Sigmoid colon (tissue), 7 donors: ENCODE measurements around the gene CIZ1. TPM values are rescaled to one million over a fixed set of nuclear protein-coding genes. Genes with fewer than 3 reads are reported as not detected.

Experiments
- DNase-seq: peaks from one replicate; pipeline ENCODE4 v3.0.0-alpha.2; 2019
- H3K27ac ChIP-seq, 4 donors: fragments of 200-600 bp; sonication (generic); one replicate each; pipeline ENCODE4 v1.5.1; 2016 to 2019; ENCODE audit warnings: mild to moderate bottlenecking in 1 of 4
- H3K27me3 ChIP-seq, 3 donors: fragments of 200-600 bp; sonication (generic); one replicate each; pipeline ENCODE4 v1.5.1; 2019; ENCODE audit warnings: mild to moderate bottlenecking in 1 of 3
- H3K36me3 ChIP-seq, 4 donors: fragments of 200-600 bp; sonication (generic); one replicate each; pipeline ENCODE4 v1.5.1; 2016 to 2019
- H3K4me1 ChIP-seq, 4 donors: fragments of 200-600 bp; sonication (generic); one replicate each; pipeline ENCODE4 v1.5.1; 2017 to 2019
- H3K4me3 ChIP-seq, 4 donors: fragments of 200-600 bp; sonication (generic); one replicate each; pipeline ENCODE4 v1.5.1; 2017 to 2019; ENCODE audit warnings: mild to moderate bottlenecking in 2 of 4, moderate library complexity in 1 of 4
- H3K9me3 ChIP-seq, 4 donors: fragments of 200-600 bp in 3 of 4; sonication (generic) in 3 of 4; one replicate each; pipeline versions ENCODE4 v1.5.1 to v1.6.1; 2013 to 2019
- CTCF ChIP-seq, 4 experiments: fragments of 450-650 bp in 3 of 4; fragments of 200-600 bp in 1 of 4; IDR thresholded peaks; one replicate each; pipeline ENCODE4 v1.5.1; 2016 to 2019; ENCODE audit warnings: antibody characterized with exemption in 4 of 4, mild to moderate bottlenecking in 3 of 4, moderate library complexity in 2 of 4
- EP300 ChIP-seq, 4 donors: sonication (generic); formaldehyde crosslinking; IDR thresholded peaks; one replicate each; pipeline ENCODE4 v1.6.1; 2017; ENCODE audit warnings: antibody characterized with exemption in 4 of 4
- POLR2A ChIP-seq, 2 donors: fragments of 450-650 bp; IDR thresholded peaks; one replicate each; pipeline ENCODE4 v1.6.1; 2016; ENCODE audit warnings: antibody characterized with exemption in 2 of 2, mild to moderate bottlenecking in 2 of 2, moderate library complexity in 2 of 2
- POLR2AphosphoS5 ChIP-seq, 4 donors: sonication (generic); formaldehyde crosslinking; IDR thresholded peaks; one replicate each; pipeline ENCODE4 v1.6.1; 2017; ENCODE audit warnings: antibody characterized with exemption in 4 of 4
- WGBS, 2 donors: extraction: QIAGEN DNeasy Blood & Tissue Kit; methylation state at CpG; one replicate each; pipeline ENCODE4 v1.1.7; 2013; 5-methylcytosine and 5-hydroxymethylcytosine counted together
- intact Hi-C: fragments of 100-400 bp; cut with DNase I; formaldehyde crosslinking; loops from one replicate; pipeline ENCODE4 v1.15.1; 2023
- polyA plus RNA-seq, 3 donors: library from polyadenylated mRNA; stranded (reverse); fragments of 200-250 nt; gene quantifications; one replicate each; pipeline ENCODE4 v1.2.3, GENCODE V29; 2013
- total RNA-seq, 4 donors: library from RNA; depleted of rRNA; stranded (reverse); fragments of >200 nt; gene quantifications; one replicate each; pipeline ENCODE4 v1.1.0, GENCODE V29; 2016
- donor health status: healthy with polysubstance abuse.
- donor health status: Bipolar disorder and iron deficiency.
- donor health status: healthy.

The CIZ1 gene
- total and polyA plus RNA-seq, 7 donors, result 25.7 to 116 (median 60.2) TPM

DNA sequence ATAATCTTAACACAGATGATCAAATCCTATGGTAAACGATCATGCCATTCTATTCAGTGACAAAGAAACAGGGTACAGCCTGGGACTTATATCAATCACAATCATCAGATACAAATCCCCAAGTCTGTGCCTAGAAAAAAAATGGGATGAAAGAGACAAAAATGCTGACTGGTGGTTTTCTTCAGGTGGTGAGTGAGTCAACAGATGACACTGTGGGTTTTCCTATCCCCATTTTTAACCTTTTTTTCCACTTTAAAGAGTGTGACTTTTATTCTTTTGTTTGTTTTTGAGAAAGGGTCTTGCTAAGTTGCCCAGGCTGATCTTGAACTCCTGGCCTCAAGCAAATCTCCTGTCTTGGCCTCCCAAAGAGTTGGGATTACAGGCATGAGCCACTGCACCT lies 3.2 kb downstream of the CIZ1 start:
- no peak for DNase-seq
- H3K27me3 ChIP-seq, result no peaks in the 10 kb centered on the region
- no peak overlapping the region for H3K4me3 ChIP-seq
- no peak for TF ChIP-seq POLR2A (IDR thresholded peaks at IDR 0.05)
- no peak for TF ChIP-seq CTCF (IDR thresholded peaks at IDR 0.05)
- no peak for TF ChIP-seq EP300 (IDR thresholded peaks at IDR 0.05)
- no peak for TF ChIP-seq POLR2AphosphoS5 (IDR thresholded peaks at IDR 0.05)
- no peaks in the 10 kb centered on the region for H3K9me3 ChIP-seq
- 65 to 76% methylated on average over 1 of the region's 1 CpG for WGBS, 2 donors
- peaks cover 0 to 67% (median 25%) of the 10 kb centered on the region in 4 donors for H3K36me3 ChIP-seq
- intact Hi-C loops, result no loop called here
- no peak overlapping the region for H3K27ac ChIP-seq
- peaks cover 0 to 34% (median 20%) of the 10 kb centered on the region in 4 donors for H3K4me1 ChIP-seq

- no peak for TF ChIP-seq EP300 (IDR thresholded peaks at IDR 0.05)
- no peak for TF ChIP-seq CTCF (IDR thresholded peaks at IDR 0.05)
- no peak for TF ChIP-seq POLR2AphosphoS5 (IDR thresholded peaks at IDR 0.05)
- TF ChIP-seq POLR2A (IDR thresholded peaks at IDR 0.05), result no peak
- H3K36me3 ChIP-seq, result peaks cover 0 to 75% (median 29%) of the 10 kb centered on the region in 4 donors
- no peak overlapping the region for H3K27ac ChIP-seq
- no peaks in the 10 kb centered on the region for H3K9me3 ChIP-seq
- 96 to 98% methylated on average over 2 of the region's 2 CpGs for WGBS, 2 donors
- no peaks in the 10 kb centered on the region for H3K27me3 ChIP-seq
- no peak overlapping the region for H3K4me3 ChIP-seq
- H3K4me1 ChIP-seq, result peaks cover 0 to 25% (median 14%) of the 10 kb centered on the region in 4 donors
- intact Hi-C loops, result no loop called here
- no peak for DNase-seq
These were observed 4.0 kb downstream of the CIZ1 start for GRCh38 chr9:128187361-128187760.

GRCh38 chr9:128185979-128186965 lies 5.1 kb downstream of the CIZ1 start:
- 97% methylated on average over 11 of the region's 11 CpGs for WGBS, 2 donors

GRCh38 chr9:128182893-128183588 lies 8.3 kb downstream of the CIZ1 start:
- Histone ChIP-seq H3K4me3 (no peak overlapping the region), H3K27ac (no peak overlapping the region), H3K4me1 (peaks cover 0 to 3% (median under 1%) of the 10 kb centered on the region in 4 donors), H3K36me3 (peaks cover 26 to 89% (median 50%) of the 10 kb centered on the region in 4 donors), H3K27me3 (no peaks in the 10 kb centered on the region), H3K9me3 (no peaks in the 10 kb centered on the region)
- no peak for DNase-seq
- intact Hi-C loops, result no loop called here
- TF ChIP-seq EP300 (IDR thresholded peaks at IDR 0.05) (no peak), POLR2AphosphoS5 (IDR thresholded peaks at IDR 0.05) (no peak), POLR2A (IDR thresholded peaks at IDR 0.05) (no peak), CTCF (IDR thresholded peaks at IDR 0.05) (no peak)
- WGBS, 2 donors, result 92 to 95% methylated on average over 12 of the region's 12 CpGs

More at GRCh38 chr9:128185979-128186965, 5.1 kb downstream of the CIZ1 start:
- Histone ChIP-seq H3K27me3 (no peaks in the 10 kb centered on the region), H3K9me3 (no peaks in the 10 kb centered on the region), H3K4me3 (no peak overlapping the region), H3K27ac (no peak overlapping the region), H3K36me3 (peaks cover 0 to 78% (median 30%) of the 10 kb centered on the region in 4 donors), H3K4me1 (peaks cover 0 to 17% (median 13%) of the 10 kb centered on the region in 4 donors)
- intact Hi-C loops, result no loop called here
- DNase-seq, result no peak
- TF ChIP-seq CTCF (IDR thresholded peaks at IDR 0.05) (no peak), EP300 (IDR thresholded peaks at IDR 0.05) (no peak), POLR2A (IDR thresholded peaks at IDR 0.05) (no peak), POLR2AphosphoS5 (IDR thresholded peaks at IDR 0.05) (no peak)
